ENCODE measurements around the gene DPYSL5. TPM values are rescaled to one million over a fixed set of nuclear protein-coding genes. Genes with fewer than 3 reads are reported as not detected.

DPYSL5 gene
- total and polyA plus RNA-seq, 5 donors from 2014 or later = not detected

DNA sequence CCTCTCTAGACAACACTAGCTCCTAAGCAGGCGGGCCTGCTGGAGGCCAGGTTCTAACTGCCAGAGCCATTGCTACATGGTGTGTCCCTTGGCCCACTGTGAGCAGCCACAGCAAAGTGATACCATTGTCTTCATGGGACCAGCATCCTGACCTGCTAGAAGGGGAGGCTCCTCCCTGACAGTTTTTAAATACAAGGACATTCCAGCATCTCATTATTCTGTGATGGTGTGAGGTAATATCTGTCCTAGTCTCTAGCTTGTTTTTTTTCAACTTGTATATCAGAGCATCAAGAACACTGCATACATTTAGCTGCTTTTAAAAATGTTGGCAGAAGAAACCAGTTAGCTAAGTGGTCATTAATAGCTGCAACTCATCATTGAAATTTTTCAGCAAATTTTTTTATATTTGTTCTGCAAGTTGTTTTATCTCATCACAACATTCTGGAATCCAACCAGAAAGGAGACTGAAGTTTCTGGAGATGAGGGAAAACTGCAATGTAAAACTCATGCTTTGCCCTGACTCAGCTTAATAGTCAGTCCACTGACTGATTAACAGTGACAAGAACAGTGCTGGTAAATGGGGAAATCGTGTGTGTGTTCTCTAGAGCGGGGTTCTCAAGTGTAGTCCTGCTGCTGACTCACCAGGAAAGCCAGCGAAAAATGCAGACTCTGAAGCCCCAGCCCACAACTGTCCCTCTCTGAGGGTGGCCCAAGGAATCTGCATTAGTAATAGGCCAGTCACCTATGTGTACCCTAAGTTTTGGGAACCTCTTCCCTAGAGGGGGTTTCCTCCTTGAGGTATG is 140.3 kb downstream of the DPYSL5 start:
- DNase-seq (no peak), ATAC-seq (ENCODE audit: low read depth in 2 of 2) (no peak)
- H3K36me3 ChIP-seq (ENCODE audit: control insufficient read depth, insufficient read depth, low read length) = no peaks in the 10 kb centered on the region
- H3K36me3 Mint-ChIP-seq = peaks cover 4% of the 10 kb centered on the region
- H3K4me1 Mint-ChIP-seq = no peaks in the 10 kb centered on the region
- H3K27me3 ChIP-seq (ENCODE audit: control insufficient read depth, insufficient read depth, low read length) = no peaks in the 10 kb centered on the region
- H3K9me3 ChIP-seq (ENCODE audit: control insufficient read depth in 2 of 2, low read length in 2 of 2) = no peaks in the 10 kb centered on the region
- no peak overlapping the region for H3K4me3 Mint-ChIP-seq
- H3K27ac ChIP-seq (ENCODE audit: insufficient read depth, low read length, poor library complexity, severe bottlenecking) = no peak overlapping the region
- no peaks in the 10 kb centered on the region for H3K9me3 Mint-ChIP-seq
- H3K27me3 Mint-ChIP-seq = peaks cover 18% of the 10 kb centered on the region
- no peaks in the 10 kb centered on the region for H3K4me1 ChIP-seq (ENCODE audit: control insufficient read depth, insufficient read depth, low read length, poor library complexity, severe bottlenecking)
- no peak overlapping the region for H3K4me3 ChIP-seq (ENCODE audit: low read depth, low read length)
- no peak overlapping the region for H3K27ac Mint-ChIP-seq

DNA sequence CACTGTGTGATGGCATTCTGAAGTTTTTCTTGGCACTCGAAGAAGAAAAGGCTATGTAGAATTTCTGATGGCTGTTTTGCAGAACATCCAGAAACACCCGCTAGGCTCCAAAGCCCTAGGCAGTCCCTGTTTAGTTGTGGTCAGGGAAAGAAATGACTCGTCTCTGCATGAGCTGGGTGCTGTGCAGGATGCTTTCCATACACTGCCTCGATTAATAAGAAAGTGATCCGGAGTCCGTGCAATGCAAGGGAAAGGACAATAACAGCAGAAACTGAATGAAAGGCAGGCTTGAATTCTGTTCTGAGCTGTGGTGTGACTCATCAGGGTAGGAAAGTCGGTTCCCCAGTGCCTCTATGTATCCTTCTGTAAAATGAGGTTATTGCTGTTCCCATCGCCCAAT is 141.2 kb downstream of the DPYSL5 start:
- H3K27me3 Mint-ChIP-seq = peaks cover 18% of the 10 kb centered on the region
- Histone ChIP-seq H3K9me3 (ENCODE audit: control insufficient read depth in 2 of 2, low read length in 2 of 2) (no peaks in the 10 kb centered on the region), H3K27ac (ENCODE audit: insufficient read depth, low read length, poor library complexity, severe bottlenecking) (no peak overlapping the region), H3K4me1 (ENCODE audit: control insufficient read depth, insufficient read depth, low read length, poor library complexity, severe bottlenecking) (no peaks in the 10 kb centered on the region), H3K36me3 (ENCODE audit: control insufficient read depth, insufficient read depth, low read length) (no peaks in the 10 kb centered on the region), H3K4me3 (ENCODE audit: low read depth, low read length) (no peak overlapping the region), H3K27me3 (ENCODE audit: control insufficient read depth, insufficient read depth, low read length) (peaks cover 4% of the 10 kb centered on the region)
- H3K9me3 Mint-ChIP-seq = no peaks in the 10 kb centered on the region
- no peaks in the 10 kb centered on the region for H3K4me1 Mint-ChIP-seq
- H3K4me3 Mint-ChIP-seq = no peak overlapping the region
- no peak overlapping the region for H3K27ac Mint-ChIP-seq
- ATAC-seq (ENCODE audit: low read depth in 2 of 2) (no peak), DNase-seq (no peak)
- peaks cover 4% of the 10 kb centered on the region for H3K36me3 Mint-ChIP-seq

DNA sequence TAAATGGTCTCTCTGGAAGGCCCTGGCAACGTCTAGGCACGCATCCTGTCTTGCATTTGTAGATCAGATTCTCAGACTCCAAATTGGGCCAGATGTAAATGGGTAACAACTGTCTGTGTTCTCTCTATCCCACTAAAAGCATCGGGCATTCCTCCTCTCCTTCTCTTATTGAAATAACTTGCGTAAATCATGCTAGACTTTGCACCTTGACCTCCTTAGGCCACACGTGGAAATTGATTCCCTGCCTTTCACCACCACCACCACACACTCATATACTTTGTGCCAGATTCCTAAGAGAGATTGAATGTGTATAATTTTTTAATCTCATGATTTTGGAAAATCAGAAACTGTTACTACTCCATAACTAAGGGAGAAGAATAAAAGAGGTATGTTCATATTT is 143.8 kb downstream of the DPYSL5 start:
- Mint-ChIP-seq H3K9me3 (no peaks in the 10 kb centered on the region), H3K36me3 (peaks cover 1% of the 10 kb centered on the region), H3K27ac (no peak overlapping the region), H3K27me3 (peaks cover 22% of the 10 kb centered on the region), H3K4me3 (no peak overlapping the region), H3K4me1 (no peaks in the 10 kb centered on the region)
- no peak overlapping the region for H3K4me3 ChIP-seq (ENCODE audit: low read depth, low read length)
- no peak for ATAC-seq (ENCODE audit: low read depth in 2 of 2)
- no peak for DNase-seq
- no peaks in the 10 kb centered on the region for H3K4me1 ChIP-seq (ENCODE audit: control insufficient read depth, insufficient read depth, low read length, poor library complexity, severe bottlenecking)
- H3K27me3 ChIP-seq (ENCODE audit: control insufficient read depth, insufficient read depth, low read length) = peaks cover 4% of the 10 kb centered on the region
- no peaks in the 10 kb centered on the region for H3K9me3 ChIP-seq (ENCODE audit: control insufficient read depth in 2 of 2, low read length in 2 of 2)
- no peaks in the 10 kb centered on the region for H3K36me3 ChIP-seq (ENCODE audit: control insufficient read depth, insufficient read depth, low read length)
- no peak overlapping the region for H3K27ac ChIP-seq (ENCODE audit: insufficient read depth, low read length, poor library complexity, severe bottlenecking)

DNA sequence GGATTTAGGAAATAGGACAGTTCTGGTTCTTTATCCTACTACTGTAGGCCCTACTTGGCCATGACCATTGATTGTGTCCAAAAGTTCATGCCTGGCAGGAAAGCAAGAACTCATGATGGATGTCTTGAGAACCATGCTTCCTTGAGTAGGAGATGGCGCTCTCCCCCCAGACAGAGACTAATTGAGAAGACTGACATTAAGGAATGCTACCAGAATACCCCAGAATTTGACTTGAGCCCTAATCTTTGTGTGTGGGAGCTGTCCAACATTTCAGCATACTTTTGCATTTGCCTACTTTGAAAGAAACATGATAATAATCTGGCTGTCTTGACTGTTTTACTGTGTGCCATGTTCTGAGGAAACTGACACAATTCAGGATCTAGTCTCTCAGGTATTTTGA is 145.8 kb downstream of the DPYSL5 start:
- H3K9me3 Mint-ChIP-seq = no peaks in the 10 kb centered on the region
- peak in 1 of 3 donors; percentile 5 for DNase-seq
- no peak overlapping the region for H3K4me3 Mint-ChIP-seq
- H3K4me3 ChIP-seq (ENCODE audit: low read depth, low read length) = no peak overlapping the region
- H3K9me3 ChIP-seq (ENCODE audit: control insufficient read depth in 2 of 2, low read length in 2 of 2) = no peaks in the 10 kb centered on the region
- H3K36me3 ChIP-seq (ENCODE audit: control insufficient read depth, insufficient read depth, low read length) = no peaks in the 10 kb centered on the region
- H3K36me3 Mint-ChIP-seq = no peaks in the 10 kb centered on the region
- H3K27ac Mint-ChIP-seq = no peak overlapping the region
- no peak for ATAC-seq (ENCODE audit: low read depth in 2 of 2)
- H3K4me1 Mint-ChIP-seq = no peaks in the 10 kb centered on the region
- H3K4me1 ChIP-seq (ENCODE audit: control insufficient read depth, insufficient read depth, low read length, poor library complexity, severe bottlenecking) = no peaks in the 10 kb centered on the region
- peaks cover 4% of the 10 kb centered on the region for H3K27me3 ChIP-seq (ENCODE audit: control insufficient read depth, insufficient read depth, low read length)
- no peak overlapping the region for H3K27ac ChIP-seq (ENCODE audit: insufficient read depth, low read length, poor library complexity, severe bottlenecking)
- peaks cover 17% of the 10 kb centered on the region for H3K27me3 Mint-ChIP-seq

DNA sequence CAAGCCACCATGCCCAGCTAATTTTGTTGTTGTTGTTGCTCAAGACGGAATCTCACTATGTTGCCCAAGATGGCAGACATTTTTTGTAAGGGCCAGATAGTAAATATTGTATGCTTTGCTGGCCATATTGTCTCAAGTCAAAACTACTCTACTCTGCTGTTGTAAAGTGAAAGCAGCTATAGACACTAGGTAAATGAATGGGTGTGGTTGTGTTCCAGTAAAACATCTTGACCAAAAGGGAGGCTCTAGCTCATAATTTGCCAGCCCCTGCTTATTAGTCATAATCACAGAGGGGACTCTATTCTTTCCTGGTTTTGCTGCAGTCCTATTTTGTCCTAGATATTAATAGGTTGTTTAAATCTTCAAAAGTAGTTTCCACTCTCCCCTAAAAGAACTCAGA is 147.1 kb downstream of the DPYSL5 start:
- H3K27me3 ChIP-seq (ENCODE audit: control insufficient read depth, insufficient read depth, low read length) = peaks cover 4% of the 10 kb centered on the region
- no peak for DNase-seq
- no peak overlapping the region for H3K4me3 ChIP-seq (ENCODE audit: low read depth, low read length)
- no peaks in the 10 kb centered on the region for H3K4me1 Mint-ChIP-seq
- H3K4me1 ChIP-seq (ENCODE audit: control insufficient read depth, insufficient read depth, low read length, poor library complexity, severe bottlenecking) = no peaks in the 10 kb centered on the region
- ATAC-seq (ENCODE audit: low read depth in 2 of 2) = no peak
- no peak overlapping the region for H3K27ac Mint-ChIP-seq
- H3K4me3 Mint-ChIP-seq = no peak overlapping the region
- peaks cover 18% of the 10 kb centered on the region for H3K27me3 Mint-ChIP-seq
- no peaks in the 10 kb centered on the region for H3K36me3 Mint-ChIP-seq
- H3K9me3 ChIP-seq (ENCODE audit: control insufficient read depth in 2 of 2, low read length in 2 of 2) = no peaks in the 10 kb centered on the region
- H3K9me3 Mint-ChIP-seq = no peaks in the 10 kb centered on the region
- no peaks in the 10 kb centered on the region for H3K36me3 ChIP-seq (ENCODE audit: control insufficient read depth, insufficient read depth, low read length)
- no peak overlapping the region for H3K27ac ChIP-seq (ENCODE audit: insufficient read depth, low read length, poor library complexity, severe bottlenecking)

DNA sequence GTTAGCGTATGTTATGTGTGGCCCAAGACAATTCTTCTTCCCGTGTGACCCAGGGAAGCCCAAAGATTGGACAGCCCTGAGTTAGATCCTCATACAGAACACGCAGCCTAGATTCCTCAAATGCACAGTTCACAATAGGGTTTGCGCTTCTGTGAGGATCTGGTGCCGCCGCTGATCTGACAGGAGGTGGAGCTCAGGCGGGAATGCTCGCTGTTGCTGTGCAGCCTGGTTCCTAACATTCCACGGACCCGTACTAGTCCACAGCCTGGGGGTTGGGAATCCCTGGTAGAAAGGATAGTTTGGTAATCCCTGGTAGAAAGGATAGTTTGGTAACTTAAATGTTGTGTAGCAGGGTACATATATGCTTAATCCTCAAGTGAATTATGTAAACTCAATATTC is 149.5 kb downstream of the DPYSL5 start:
- Histone ChIP-seq H3K27me3 (ENCODE audit: control insufficient read depth, insufficient read depth, low read length) (peaks cover 4% of the 10 kb centered on the region), H3K27ac (ENCODE audit: insufficient read depth, low read length, poor library complexity, severe bottlenecking) (no peak overlapping the region), H3K9me3 (ENCODE audit: control insufficient read depth in 2 of 2, low read length in 2 of 2) (no peaks in the 10 kb centered on the region), H3K36me3 (ENCODE audit: control insufficient read depth, insufficient read depth, low read length) (no peaks in the 10 kb centered on the region), H3K4me1 (ENCODE audit: control insufficient read depth, insufficient read depth, low read length, poor library complexity, severe bottlenecking) (no peaks in the 10 kb centered on the region), H3K4me3 (ENCODE audit: low read depth, low read length) (no peak overlapping the region)
- H3K27me3 Mint-ChIP-seq = peaks cover 28% of the 10 kb centered on the region
- no peaks in the 10 kb centered on the region for H3K9me3 Mint-ChIP-seq
- ATAC-seq (ENCODE audit: low read depth in 2 of 2) (no peak), DNase-seq (no peak)
- H3K4me3 Mint-ChIP-seq = no peak overlapping the region
- no peaks in the 10 kb centered on the region for H3K36me3 Mint-ChIP-seq
- H3K4me1 Mint-ChIP-seq = no peaks in the 10 kb centered on the region
- no peak overlapping the region for H3K27ac Mint-ChIP-seq

DNA sequence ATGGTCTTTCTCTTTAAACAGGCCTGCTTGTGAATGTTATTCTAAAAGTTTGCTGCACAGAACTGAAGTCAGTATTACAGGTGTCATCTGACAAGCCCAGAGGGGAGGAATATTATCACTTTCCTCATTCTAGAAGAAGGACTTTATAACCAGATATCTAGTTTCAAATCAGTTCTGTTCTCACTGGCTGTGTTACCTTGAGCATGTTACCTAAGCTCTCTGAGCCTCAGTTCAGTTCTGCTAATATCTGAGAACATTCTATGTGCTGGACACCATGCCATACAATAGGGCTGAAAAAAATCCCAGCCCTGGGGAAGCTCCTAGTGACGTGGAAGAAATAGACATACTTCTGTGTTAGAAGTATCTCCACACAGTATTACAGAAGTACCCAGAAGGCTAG is 150.4 kb downstream of the DPYSL5 start:
- ATAC-seq (ENCODE audit: low read depth in 2 of 2) (no peak), DNase-seq (no peak)
- Histone ChIP-seq H3K4me1 (ENCODE audit: control insufficient read depth, insufficient read depth, low read length, poor library complexity, severe bottlenecking) (no peaks in the 10 kb centered on the region), H3K27me3 (ENCODE audit: control insufficient read depth, insufficient read depth, low read length) (peaks cover 4% of the 10 kb centered on the region), H3K27ac (ENCODE audit: insufficient read depth, low read length, poor library complexity, severe bottlenecking) (no peak overlapping the region), H3K9me3 (ENCODE audit: control insufficient read depth in 2 of 2, low read length in 2 of 2) (no peaks in the 10 kb centered on the region), H3K36me3 (ENCODE audit: control insufficient read depth, insufficient read depth, low read length) (no peaks in the 10 kb centered on the region), H3K4me3 (ENCODE audit: low read depth, low read length) (no peak overlapping the region)
- Mint-ChIP-seq H3K27ac (no peak overlapping the region), H3K4me1 (no peaks in the 10 kb centered on the region), H3K36me3 (no peaks in the 10 kb centered on the region), H3K9me3 (no peaks in the 10 kb centered on the region), H3K4me3 (no peak overlapping the region), H3K27me3 (peaks cover 25% of the 10 kb centered on the region)

Data from CD4-positive, CD25-positive, alpha-beta regulatory T cell (primary cell).